ENCODE measurements around the gene OBP2A.

GRCh38 chr9:135555203-135555602, 9.3 kb downstream of the OBP2A start:
- TF ChIP-seq CTCF (IDR thresholded peaks at IDR 0.05 in 2 of 3, conservative IDR thresholded peaks at IDR 0.05 in 1 of 3; ENCODE audit: control insufficient read depth in 2 of 3, extremely low read depth in 1 of 3, insufficient read depth in 1 of 3, low read depth in 3 of 3, low read length in 3 of 3) (no peak), CEBPB (IDR thresholded peaks at IDR 0.05; ENCODE audit: borderline replicate concordance in 1 of 2, low read depth in 2 of 2, low read length in 2 of 2) (no peak), SREBF2 (IDR thresholded peaks at IDR 0.05; ENCODE audit: low read length) (no peak), E2F8 (IDR thresholded peaks at IDR 0.05; ENCODE audit: low read depth, partially characterized antibody) (no peak), MXI1 (IDR thresholded peaks at IDR 0.05; ENCODE audit: low read depth, low read length) (no peak), ZZZ3 (IDR thresholded peaks at IDR 0.05; ENCODE audit: control insufficient read depth, insufficient read length, low read depth) (no peak), EP300 (IDR thresholded peaks at IDR 0.05; ENCODE audit: borderline replicate concordance in 1 of 2, control insufficient read depth in 1 of 2, low read depth in 2 of 2, low read length in 2 of 2) (no peak), JUND (IDR thresholded peaks at IDR 0.05; ENCODE audit: low read depth, low read length) (no peak), MTA3 (IDR thresholded peaks at IDR 0.05; ENCODE audit: borderline replicate concordance, low read length) (no peak)
- TF ChIP-seq, protein P1, sequence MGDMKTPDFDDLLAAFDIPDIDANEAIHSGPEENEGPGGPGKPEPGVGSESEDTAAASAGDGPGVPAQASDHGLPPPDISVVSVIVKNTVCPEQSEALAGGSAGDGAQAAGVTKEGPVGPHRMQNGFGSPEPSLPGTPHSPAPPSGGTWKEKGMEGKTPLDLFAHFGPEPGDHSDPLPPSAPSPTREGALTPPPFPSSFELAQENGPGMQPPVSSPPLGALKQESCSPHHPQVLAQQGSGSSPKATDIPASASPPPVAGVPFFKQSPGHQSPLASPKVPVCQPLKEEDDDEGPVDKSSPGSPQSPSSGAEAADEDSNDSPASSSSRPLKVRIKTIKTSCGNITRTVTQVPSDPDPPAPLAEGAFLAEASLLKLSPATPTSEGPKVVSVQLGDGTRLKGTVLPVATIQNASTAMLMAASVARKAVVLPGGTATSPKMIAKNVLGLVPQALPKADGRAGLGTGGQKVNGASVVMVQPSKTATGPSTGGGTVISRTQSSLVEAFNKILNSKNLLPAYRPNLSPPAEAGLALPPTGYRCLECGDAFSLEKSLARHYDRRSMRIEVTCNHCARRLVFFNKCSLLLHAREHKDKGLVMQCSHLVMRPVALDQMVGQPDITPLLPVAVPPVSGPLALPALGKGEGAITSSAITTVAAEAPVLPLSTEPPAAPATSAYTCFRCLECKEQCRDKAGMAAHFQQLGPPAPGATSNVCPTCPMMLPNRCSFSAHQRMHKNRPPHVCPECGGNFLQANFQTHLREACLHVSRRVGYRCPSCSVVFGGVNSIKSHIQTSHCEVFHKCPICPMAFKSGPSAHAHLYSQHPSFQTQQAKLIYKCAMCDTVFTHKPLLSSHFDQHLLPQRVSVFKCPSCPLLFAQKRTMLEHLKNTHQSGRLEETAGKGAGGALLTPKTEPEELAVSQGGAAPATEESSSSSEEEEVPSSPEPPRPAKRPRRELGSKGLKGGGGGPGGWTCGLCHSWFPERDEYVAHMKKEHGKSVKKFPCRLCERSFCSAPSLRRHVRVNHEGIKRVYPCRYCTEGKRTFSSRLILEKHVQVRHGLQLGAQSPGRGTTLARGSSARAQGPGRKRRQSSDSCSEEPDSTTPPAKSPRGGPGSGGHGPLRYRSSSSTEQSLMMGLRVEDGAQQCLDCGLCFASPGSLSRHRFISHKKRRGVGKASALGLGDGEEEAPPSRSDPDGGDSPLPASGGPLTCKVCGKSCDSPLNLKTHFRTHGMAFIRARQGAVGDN (IDR thresholded peaks at IDR 0.05): no peak
- TF ChIP-seq, protein P2, sequence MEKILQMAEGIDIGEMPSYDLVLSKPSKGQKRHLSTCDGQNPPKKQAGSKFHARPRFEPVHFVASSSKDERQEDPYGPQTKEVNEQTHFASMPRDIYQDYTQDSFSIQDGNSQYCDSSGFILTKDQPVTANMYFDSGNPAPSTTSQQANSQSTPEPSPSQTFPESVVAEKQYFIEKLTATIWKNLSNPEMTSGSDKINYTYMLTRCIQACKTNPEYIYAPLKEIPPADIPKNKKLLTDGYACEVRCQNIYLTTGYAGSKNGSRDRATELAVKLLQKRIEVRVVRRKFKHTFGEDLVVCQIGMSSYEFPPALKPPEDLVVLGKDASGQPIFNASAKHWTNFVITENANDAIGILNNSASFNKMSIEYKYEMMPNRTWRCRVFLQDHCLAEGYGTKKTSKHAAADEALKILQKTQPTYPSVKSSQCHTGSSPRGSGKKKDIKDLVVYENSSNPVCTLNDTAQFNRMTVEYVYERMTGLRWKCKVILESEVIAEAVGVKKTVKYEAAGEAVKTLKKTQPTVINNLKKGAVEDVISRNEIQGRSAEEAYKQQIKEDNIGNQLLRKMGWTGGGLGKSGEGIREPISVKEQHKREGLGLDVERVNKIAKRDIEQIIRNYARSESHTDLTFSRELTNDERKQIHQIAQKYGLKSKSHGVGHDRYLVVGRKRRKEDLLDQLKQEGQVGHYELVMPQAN (conservative IDR thresholded peaks at IDR 0.05): no peak

Measured in GM12878 (cell line).